H7 (cell line): Measurements from ENCODE around the gene SELENOI. TPM values are rescaled to one million over a fixed set of nuclear protein-coding genes. Genes with fewer than 3 reads are reported as not detected.
"Not testable (repeated sequence)": the region's sequence is repeated elsewhere in the genome, so short reads cannot be mapped to it uniquely, and the experiment has no call there.

Source experiments
- DNase-seq: peaks from one replicate; pipeline ENCODE4 v3.0.0; 2012
- H3K27me3 ChIP-seq: 2 replicates; pipeline ENCODE4 v1.6.0; 2011; ENCODE audit warnings: mild to moderate bottlenecking, low read length; ENCODE audit not compliant: control insufficient read depth, insufficient read depth
- H3K36me3 ChIP-seq: replicated peaks from 2 replicates; pipeline ENCODE4 v1.5.1; 2011; ENCODE audit warnings: low read length; ENCODE audit not compliant: control insufficient read depth, insufficient read depth
- H3K4me3 ChIP-seq: 2 replicates; pipeline ENCODE4 v1.5.1; 2011; ENCODE audit warnings: low read depth, mild to moderate bottlenecking, control low read depth, low read length, moderate library complexity; ENCODE audit not compliant: insufficient read depth
- total RNA-seq: library from RNA; depleted of rRNA; stranded (reverse); fragments of >200 nt; shearing (Covaris generic); gene quantifications from 2 replicates; pipeline ENCODE4 v1.2.3, GENCODE V29; 2014

Gene SELENOI
- total RNA-seq, 1 experiment from 2014 or later: 28.4 TPM

- no peak for DNase-seq
- Histone ChIP-seq H3K27me3 (no peaks in the 10 kb centered on the region), H3K4me3 (no peak overlapping the region), H3K36me3 (no peaks in the 10 kb centered on the region)
Measured at GRCh38 chr2:26359886-26360473, 14.0 kb downstream of the SELENOI start.

- Histone ChIP-seq H3K36me3 (peaks cover 9% of the 10 kb centered on the region), H3K27me3 (no peaks in the 10 kb centered on the region), H3K4me3 (no peak overlapping the region)
- DNase-seq: no peak
Measured at GRCh38 chr2:26363323-26363722, 17.4 kb downstream of the SELENOI start.

- Histone ChIP-seq H3K27me3 (no peaks in the 10 kb centered on the region), H3K4me3 (no peak overlapping the region), H3K36me3 (peaks cover 9% of the 10 kb centered on the region)
- no peak for DNase-seq
Measured at GRCh38 chr2:26363958-26364357, 18.0 kb downstream of the SELENOI start.

- H3K27me3 ChIP-seq: no peaks in the 10 kb centered on the region
- H3K4me3 ChIP-seq: no peak overlapping the region
- H3K36me3 ChIP-seq: peaks cover 9% of the 10 kb centered on the region
- DNase-seq: no peak
Measured at GRCh38 chr2:26364669-26365068, 18.7 kb downstream of the SELENOI start.

GRCh38 chr2:26366957-26367356 is 21.0 kb downstream of the SELENOI start:
- DNase-seq: no peak
- Histone ChIP-seq H3K36me3 (peaks cover 12% of the 10 kb centered on the region), H3K4me3 (no peak overlapping the region), H3K27me3 (no peaks in the 10 kb centered on the region)

- H3K36me3 ChIP-seq: peaks cover 13% of the 10 kb centered on the region
- not testable (repeated sequence) for H3K4me3 ChIP-seq, H3K27me3 ChIP-seq, DNase-seq
Measured at GRCh38 chr2:26369664-26370063, 23.7 kb downstream of the SELENOI start.

- not testable (repeated sequence) for H3K27me3 ChIP-seq, H3K4me3 ChIP-seq, DNase-seq
- H3K36me3 ChIP-seq: peaks cover 17% of the 10 kb centered on the region
Measured at GRCh38 chr2:26370909-26371308, 25.0 kb downstream of the SELENOI start.

- Histone ChIP-seq H3K4me3 (no peak overlapping the region), H3K36me3 (peaks cover 6% of the 10 kb centered on the region), H3K27me3 (no peaks in the 10 kb centered on the region)
- DNase-seq: no peak
Measured at GRCh38 chr2:26376799-26377198, 30.9 kb downstream of the SELENOI start.

- Histone ChIP-seq H3K4me3 (no peak overlapping the region), H3K27me3 (no peaks in the 10 kb centered on the region), H3K36me3 (peaks cover 3% of the 10 kb centered on the region; the same call in 1 of the 2 replicates)
- DNase-seq: no peak
Measured at GRCh38 chr2:26380281-26380680, 34.3 kb downstream of the SELENOI start.

GRCh38 chr2:26382564-26382963 is 36.6 kb downstream of the SELENOI start:
- peaks cover 3% of the 10 kb centered on the region; the same call in 1 of the 2 replicates for H3K36me3 ChIP-seq
- no peaks in the 10 kb centered on the region for H3K27me3 ChIP-seq
- no peak overlapping the region for H3K4me3 ChIP-seq
- DNase-seq: no peak

GRCh38 chr2:26384183-26384582 is 38.2 kb downstream of the SELENOI start:
- no peak overlapping the region for H3K4me3 ChIP-seq
- no peaks in the 10 kb centered on the region for H3K27me3 ChIP-seq
- no peak for DNase-seq
- H3K36me3 ChIP-seq: peaks cover 4% of the 10 kb centered on the region; the same call in 1 of the 2 replicates

GRCh38 chr2:26384597-26384996 is 38.7 kb downstream of the SELENOI start:
- Histone ChIP-seq H3K4me3 (no peak overlapping the region), H3K27me3 (no peaks in the 10 kb centered on the region), H3K36me3 (peaks cover 4% of the 10 kb centered on the region; the same call in 1 of the 2 replicates)
- DNase-seq: no peak

- no peak for DNase-seq
- Histone ChIP-seq H3K27me3 (no peaks in the 10 kb centered on the region), H3K4me3 (no peak overlapping the region), H3K36me3 (peaks cover 4% of the 10 kb centered on the region; the same call in 1 of the 2 replicates)
Measured at GRCh38 chr2:26387189-26387588, 41.2 kb downstream of the SELENOI start.

- Histone ChIP-seq H3K36me3 (peaks cover 4% of the 10 kb centered on the region), H3K27me3 (no peaks in the 10 kb centered on the region), H3K4me3 (no peak overlapping the region)
- no peak for DNase-seq
Measured at GRCh38 chr2:26394694-26395093, 48.8 kb downstream of the SELENOI start.

GRCh38 chr2:26395394-26395793 is 49.5 kb downstream of the SELENOI start:
- Histone ChIP-seq H3K36me3 (peaks cover 4% of the 10 kb centered on the region), H3K4me3 (no peak overlapping the region), H3K27me3 (no peaks in the 10 kb centered on the region)
- no peak for DNase-seq
